ENCODE results near the gene LMTK3.
"Not testable (repeated sequence)": the region's sequence is repeated elsewhere in the genome, so short reads cannot be mapped to it uniquely, and the experiment has no call there.

The LMTK3 gene

DNA sequence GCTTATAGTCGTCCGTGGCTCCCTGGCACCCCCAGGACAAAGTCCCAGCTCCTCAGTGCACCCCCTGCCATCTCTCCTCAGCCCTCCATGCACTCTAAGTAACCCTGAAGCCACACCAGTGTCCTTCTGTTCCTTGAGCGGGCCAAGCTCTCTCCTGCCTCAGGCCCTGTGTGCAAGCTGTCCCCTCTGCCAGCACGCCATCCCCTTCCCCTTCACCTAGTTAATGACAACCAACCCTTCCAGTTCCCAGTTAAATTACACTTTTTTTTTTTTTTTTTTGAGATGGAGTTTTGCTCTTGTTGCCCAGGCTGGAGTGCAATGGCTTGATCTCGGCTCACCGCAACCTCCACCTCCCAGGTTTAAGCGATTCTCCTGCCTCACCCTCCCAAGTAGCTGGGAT is 23.2 kb downstream of the LMTK3 start:
- DNase-seq (ENCODE audit: low read depth): not testable (repeated sequence)

DNA sequence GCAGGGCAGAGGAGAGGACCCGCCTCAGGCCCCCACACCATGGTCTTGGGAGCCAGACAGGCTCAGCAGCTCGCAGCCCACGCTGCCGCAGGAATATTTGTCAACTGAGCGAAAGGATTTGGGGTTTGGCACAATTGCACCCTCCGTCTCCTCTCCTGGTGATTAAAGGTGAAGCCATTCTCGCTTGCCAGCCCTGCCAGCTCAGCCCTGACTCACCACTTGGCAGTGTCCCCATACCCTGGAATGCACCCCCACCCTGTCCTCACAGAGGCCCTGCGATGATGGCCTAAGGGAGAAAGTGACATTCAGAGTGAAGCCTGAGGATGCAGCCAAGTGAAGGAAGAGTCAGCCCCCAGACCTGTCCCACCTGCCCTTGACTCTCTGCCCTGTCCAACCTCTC is 23.7 kb downstream of the LMTK3 start:
- no peak for DNase-seq (ENCODE audit: low read depth)

DNA sequence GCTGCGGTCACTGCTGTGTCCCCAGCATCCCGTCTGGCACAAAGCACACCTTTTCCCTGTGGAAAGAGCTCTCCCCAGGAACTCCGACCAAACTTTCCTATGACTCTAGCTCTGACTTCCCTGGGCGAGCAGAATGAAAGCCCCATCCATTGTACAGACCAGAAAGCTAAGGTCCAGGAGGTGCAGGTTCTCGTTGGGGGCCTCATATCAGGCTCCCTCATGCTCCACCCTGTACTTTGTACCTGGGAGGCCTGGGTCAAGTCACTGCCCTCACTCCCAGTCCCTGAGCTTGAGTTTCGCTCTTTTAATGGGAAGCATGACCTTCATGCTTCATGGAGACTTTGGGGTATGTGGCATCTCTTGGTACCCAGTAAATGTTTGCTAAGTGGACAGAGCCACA is 24.1 kb downstream of the LMTK3 start:
- DNase-seq (ENCODE audit: low read depth): no peak

DNA sequence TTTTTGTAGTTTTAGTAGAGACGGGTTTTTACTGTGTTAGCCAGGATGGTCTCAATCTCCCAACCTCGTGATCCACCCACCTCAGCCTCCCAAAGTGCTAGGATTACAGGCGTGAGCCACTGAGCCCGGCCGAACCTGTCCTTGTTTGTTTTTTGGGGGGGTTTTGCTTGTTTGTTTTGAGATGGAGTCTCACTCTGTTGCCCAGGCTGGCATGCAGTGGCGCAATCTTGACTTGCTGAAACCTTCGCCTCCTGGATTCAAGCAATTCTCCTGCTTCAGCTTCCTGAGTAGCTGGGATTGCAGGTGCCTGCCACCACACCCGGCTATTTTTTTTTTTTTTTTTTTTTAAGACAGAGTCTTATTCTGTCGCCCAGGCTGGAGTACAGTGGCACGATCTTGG is 24.9 kb downstream of the LMTK3 start:
- not testable (repeated sequence) for DNase-seq (ENCODE audit: low read depth)

DNA sequence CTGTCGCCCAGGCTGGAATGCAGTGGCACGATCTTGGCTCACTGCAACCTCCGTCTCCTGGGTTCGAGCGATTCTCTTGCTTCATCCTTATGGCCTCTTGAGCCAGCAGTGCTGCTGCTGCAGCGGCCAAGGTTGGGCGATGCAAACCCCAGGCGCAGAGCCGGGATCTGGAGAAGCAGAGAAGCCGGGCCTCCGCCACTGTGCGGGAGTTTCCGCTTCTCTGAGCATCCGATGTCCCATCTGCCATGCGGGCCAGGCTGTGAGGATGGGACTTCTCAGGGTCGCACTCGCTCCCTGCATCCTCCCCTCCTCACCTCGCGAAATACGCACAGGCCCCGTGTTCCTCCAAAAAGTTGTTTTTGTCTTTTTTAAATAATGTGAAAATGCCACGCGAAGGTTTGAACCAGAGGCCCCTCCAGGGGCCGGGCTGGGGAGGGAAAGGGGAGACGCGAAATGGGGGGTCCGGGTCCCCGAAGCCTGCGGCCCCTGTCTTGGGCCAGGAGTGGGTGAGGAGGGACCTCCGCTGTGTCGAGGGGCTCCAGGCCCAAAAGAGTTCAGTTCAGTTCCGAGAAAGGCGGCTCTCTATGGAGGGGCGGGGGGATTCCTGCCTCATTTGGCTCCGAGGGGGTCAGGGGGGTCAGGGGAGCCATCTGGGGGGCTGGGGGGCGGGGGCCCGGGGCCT is 26.6 kb downstream of the LMTK3 start:
- no peak for DNase-seq (ENCODE audit: low read depth)

- DNase-seq (ENCODE audit: low read depth): no peak
Observed at GRCh38 chr19:48484247-48484893, 27.3 kb downstream of the LMTK3 start.

DNA sequence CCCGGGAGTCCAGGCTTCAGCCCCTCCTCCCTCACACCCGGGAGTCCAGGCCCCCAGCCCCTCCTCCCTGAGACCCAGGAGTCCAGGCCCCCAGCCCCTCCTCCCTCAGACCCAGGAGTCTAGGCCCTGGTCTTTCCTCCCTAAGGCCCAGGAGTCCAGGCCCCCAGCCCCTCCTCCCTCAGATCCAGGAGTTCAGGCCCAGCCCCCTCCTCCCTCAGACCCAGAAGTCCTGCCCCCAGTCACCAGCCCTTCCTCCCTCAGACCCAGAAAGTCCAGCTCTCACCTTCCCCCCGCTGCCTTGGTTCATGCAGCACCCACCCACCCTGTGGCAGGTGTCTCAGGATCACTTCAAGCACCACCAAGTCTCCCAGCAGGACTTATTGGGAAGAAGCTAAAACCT is 28.3 kb downstream of the LMTK3 start:
- no peak for DNase-seq (ENCODE audit: low read depth)

DNA sequence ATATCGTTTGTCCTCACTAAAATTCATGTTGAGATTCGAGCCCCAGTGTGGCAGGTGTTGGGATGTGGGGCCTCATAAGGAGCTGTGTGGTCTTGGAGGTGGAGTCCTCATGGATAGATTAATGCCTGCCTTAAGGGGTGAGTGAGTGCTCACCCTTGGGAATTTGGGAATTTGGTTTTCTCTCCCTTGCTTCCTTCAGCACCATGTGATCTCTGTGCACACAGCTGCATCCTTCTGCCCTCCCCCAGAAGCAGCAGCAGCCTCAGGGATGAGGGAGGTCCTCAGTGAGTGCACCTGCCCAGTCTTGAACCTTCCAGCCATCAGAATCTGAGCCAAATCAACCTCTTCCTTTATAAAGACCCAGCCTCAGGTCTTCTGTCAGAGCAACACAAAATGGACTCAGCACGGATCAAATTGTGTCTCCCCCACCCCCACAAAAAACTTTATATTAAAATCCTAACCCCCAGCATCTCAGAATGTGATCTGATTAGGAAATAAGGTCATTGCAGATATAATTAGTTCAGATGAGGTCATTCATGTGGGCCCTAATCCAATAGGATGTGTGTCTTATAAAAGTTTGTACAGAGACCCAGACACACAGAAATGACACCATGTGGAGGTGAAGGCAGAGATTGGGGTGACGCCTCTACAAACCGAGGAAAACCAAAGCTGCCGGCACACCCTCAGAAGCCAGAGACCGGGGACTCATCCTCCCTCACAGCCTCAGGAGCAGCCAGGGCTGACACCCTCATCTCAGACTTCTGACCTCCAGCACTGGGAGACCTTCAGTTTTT is 29.6 kb downstream of the LMTK3 start:
- no peak for DNase-seq (ENCODE audit: low read depth)

DNA sequence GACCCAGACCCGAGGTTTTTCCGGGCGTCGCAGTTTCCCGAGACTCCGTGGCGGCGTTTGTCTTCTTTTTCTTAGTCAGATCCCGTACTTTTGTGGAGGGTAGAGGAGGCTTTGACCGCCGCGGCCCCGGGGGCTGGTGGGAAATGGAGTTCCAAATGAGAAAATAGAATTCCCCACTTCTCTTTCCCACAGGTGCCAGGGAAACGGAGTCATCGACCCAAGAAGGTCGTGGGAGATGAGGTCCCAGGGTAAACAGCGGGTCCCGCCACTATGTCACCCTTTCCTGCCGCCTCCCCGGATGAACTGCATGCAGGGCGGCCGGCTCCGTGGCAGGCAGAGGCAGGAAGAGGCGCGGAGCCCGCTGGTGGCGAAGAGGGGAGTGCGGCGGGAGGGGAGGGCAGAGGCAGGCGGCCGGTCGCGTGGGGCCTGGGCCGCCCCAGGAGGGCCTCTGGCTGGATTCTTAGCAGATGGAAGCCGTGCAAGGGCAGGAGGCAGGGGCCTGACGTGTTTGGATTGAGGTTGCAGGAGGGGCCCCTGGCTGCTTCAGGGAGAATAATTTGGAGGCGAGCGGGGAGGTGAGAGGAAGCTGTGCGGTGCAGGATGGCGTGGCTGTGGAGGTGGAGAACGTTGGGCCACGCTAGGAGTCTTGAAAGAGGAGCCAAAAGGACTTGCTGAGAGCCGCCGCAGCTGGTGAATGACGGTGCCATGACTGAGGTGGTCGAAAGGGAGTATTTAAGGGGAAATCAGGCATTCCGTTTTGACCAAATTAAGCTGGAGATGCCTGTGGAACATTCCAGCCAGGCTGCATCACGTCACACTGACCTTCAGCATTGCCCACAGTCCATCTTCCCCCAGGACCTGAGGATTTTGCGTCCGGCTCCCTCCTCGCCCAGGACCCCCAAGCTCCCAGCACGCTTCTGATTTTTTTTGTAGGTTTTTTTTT is 30.8 kb downstream of the LMTK3 start:
- no peak for DNase-seq (ENCODE audit: low read depth)

DNA sequence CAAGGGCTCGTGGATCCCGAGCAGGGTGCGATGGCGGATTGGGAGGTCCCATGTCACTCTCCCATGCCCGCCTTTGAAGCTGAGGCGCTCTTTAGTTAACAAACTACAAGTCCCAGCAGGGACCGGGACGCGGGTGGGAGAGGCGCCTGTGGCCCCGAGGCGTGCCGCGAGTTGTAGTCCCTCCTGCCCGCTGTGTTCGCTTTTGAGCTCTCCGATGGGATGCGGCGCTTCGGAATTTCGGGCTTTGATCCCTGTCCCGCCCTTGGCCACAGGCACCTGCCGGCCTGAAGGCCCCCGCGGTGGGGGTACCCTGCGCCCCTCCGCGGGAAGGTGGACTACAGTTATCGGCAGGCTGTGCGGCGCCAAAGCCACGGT is 31.5 kb downstream of the LMTK3 start:
- no peak for DNase-seq (ENCODE audit: low read depth)

- DNase-seq (ENCODE audit: low read depth): no peak
Observed at GRCh38 chr19:48479686-48480085, 31.9 kb downstream of the LMTK3 start.

DNA sequence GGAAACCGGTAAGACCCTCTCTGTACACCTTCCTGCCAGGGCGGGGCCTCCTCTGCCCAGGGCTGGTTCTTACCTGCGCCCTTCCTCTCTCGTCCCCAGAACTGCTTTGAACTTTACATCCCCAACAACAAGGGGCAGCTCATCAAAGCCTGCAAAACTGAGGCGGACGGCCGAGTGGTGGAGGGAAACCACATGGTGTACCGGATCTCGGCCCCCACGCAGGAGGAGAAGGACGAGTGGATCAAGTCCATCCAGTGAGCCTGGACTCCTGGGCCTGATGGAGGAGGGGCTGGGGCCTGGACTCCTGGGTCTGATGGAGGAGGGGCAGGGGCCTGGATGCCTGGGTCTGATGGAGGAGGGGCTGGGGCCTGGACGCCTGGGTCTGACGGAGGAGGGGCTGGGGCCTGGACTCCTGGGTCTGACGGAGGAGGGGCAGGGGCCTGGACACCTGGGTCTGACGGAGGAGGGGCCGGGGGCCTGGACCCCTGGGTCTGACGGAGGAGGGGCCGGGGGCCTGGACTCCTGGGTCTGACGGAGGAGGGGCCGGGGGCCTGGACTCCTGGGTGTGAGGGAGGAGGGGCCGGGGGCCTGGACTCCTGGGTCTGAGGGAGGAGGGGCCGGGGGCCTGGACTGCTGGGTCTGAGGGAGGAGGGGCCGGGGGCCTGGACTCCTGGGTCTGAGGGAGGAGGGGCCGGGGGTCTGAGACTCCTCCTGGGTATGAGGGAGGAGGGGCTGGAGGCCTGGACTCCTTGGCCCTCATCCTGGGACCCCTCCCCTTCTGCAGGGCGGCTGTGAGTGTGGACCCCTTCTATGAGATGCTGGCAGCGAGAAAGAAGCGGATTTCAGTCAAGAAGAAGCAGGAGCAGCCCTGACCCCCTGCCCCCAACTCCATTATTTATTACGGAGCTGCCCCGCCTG is 33.0 kb downstream of the LMTK3 start:
- DNase-seq (ENCODE audit: low read depth): no peak

DNA sequence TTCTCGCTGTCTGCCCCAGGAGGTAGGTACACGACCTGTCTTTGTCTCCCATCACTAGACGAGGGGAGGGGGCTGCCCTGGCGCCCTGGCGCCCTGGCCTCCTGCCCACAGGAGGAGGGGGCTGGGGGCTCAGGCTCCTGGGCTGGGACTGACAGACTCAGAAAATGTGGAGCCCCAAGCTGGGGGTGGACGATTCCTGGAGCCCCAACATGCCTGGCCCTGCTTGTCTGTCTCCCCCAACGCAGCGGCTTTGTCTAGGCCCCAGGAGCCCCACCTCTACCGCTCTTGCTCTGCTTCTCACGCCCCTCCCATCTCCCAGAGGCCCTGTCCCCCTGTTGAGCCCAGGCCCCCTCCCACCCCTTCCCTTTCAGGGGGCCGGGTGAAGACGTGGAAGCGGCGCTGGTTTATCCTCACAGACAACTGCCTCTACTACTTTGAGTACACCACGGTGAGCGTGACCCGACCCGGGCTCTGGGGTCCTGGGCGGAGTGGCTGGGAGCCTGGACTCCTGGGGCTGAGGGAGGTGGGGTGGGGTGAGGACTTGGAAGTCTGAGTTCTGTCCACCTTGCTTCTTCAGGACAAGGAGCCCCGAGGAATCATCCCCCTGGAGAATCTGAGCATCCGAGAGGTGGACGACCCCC is 33.8 kb downstream of the LMTK3 start:
- DNase-seq (ENCODE audit: low read depth): no peak

DNA sequence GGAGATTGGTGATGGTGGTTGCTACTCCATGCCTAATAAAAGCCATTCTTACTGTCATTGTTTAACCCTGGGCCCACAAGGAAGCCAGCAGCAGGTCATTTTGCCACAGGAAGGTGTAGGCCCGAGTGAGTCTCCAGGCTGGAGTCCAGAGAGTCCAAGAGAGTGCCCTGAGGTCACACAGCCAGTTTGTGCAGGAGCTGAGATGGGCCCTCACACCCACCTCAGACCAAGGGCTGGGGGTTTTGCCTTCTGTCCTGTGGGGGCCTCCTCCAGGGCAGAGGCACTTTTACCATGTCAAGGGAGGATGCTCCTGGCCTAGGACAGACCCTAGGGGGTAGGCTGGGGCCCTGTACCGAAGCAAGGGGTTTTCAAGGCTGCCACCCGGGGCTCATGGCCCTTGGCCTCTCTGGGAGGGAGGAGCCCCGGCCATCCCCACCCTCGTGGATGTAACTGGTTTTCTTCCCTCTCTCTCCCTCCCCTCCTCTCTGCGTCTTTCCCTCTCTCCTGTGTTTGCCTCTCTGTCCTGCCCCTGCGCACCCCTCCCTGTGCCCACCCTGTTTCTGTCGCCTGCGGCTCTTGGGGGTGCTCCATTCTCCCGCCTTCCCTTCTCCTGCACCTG is 34.5 kb downstream of the LMTK3 start:
- no peak for DNase-seq (ENCODE audit: low read depth)

GRCh38 chr19:48476176-48476575 is 35.5 kb downstream of the LMTK3 start:
- DNase-seq (ENCODE audit: low read depth): no peak

- DNase-seq (ENCODE audit: low read depth): no peak
Observed at GRCh38 chr19:48475369-48476068, 36.1 kb downstream of the LMTK3 start.

DNA sequence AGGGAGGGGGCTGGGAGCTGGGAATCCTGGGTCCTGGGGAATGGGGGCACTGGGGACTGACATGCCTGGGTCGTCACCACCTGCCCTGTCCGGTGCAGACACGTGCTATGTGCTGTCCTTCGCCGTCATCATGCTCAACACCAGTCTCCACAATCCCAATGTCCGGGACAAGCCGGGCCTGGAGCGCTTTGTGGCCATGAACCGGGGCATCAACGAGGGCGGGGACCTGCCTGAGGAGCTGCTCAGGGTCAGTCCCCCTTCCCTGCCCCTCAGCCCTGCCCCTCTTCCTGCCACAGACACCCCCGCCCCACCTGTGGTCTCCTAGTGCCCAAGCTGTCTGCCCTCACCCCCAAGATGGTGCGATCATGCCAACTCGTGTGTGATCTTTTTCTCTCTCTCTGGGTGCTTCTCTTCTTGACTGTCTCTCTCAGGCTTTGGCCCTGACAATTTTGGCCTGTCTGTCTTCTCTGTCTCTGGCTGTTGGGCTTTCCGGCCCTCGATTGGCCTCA is 37.5 kb downstream of the LMTK3 start:
- no peak for DNase-seq (ENCODE audit: low read depth)

DNA sequence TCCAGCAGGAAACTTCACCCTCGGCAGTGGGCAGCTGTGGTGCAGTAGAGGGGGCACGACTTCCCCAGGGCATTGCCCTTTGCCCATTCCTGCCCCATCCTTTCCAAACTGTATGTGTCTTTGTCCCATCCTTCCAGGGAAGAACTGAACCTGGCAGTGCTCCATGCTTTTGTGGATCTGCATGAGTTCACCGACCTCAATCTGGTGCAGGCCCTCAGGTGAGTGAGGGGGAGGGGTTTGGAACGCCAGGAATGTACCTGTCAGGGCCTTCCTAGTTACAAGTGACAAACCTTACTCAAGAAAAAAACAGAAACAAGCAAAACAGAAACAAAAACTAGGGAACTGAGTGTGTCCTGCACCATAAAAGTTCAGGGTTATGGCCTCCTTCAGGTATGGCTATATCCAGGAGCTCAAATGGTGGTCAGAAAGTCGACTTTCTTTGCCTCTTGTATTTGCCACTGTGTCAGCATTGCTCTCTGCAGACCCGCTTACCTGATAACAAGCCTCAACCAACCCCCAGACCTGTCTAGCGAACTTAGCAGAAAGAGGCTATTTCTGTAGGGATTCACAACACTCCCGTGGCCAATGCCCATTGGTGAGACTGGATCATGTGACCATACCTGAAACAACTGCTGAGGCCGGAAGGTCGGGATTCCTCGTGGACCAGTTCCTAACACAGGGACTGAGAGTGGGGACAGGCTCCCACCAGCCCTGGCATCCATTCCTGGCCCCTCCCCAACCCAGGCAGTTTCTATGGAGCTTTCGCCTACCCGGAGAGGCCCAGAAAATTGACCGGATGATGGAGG is 38.3 kb downstream of the LMTK3 start:
- DNase-seq (ENCODE audit: low read depth): no peak

Data from stromal cell of bone marrow (primary cell).